ENCODE measurements around the gene C3. TPM values are rescaled to one million over a fixed set of nuclear protein-coding genes. Genes with fewer than 3 reads are reported as not detected.

C3 gene
- total RNA-seq, 1 donor from 2014 or later = 0.37 TPM

DNA sequence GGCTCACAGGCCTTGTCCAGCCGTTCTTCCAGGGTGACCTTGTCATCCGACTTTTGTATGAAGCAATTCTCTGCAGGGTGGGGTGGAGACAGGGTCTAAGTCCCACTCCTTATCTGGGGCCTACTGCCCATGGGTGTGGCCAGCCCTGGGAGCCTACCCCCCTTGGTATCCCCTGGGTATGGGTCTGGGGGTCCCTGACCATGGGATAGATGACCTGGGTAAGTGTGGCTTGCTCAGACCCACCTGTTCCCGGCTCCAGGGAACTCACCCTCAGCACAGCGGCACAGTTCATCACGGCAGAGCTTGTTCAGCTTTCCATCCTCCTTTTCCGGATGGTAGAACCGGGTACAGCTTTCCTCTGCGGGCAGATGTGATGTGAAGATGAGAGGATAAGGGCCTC is 41.3 kb downstream of the C3 start:
- Mint-ChIP-seq H3K36me3 (ENCODE audit: low read depth) (no peaks in the 10 kb centered on the region), H3K27ac (ENCODE audit: unreplicated experiment) (no peak overlapping the region), H3K27me3 (ENCODE audit: low read depth) (peaks cover 36% of the 10 kb centered on the region), H3K4me1 (peaks cover 24% of the 10 kb centered on the region), H3K4me3 (no peak overlapping the region), H3K9me3 (peaks cover 12% of the 10 kb centered on the region)
- no peak for DNase-seq (ENCODE audit: low read depth, low spot score)
- TF ChIP-seq, protein P1, sequence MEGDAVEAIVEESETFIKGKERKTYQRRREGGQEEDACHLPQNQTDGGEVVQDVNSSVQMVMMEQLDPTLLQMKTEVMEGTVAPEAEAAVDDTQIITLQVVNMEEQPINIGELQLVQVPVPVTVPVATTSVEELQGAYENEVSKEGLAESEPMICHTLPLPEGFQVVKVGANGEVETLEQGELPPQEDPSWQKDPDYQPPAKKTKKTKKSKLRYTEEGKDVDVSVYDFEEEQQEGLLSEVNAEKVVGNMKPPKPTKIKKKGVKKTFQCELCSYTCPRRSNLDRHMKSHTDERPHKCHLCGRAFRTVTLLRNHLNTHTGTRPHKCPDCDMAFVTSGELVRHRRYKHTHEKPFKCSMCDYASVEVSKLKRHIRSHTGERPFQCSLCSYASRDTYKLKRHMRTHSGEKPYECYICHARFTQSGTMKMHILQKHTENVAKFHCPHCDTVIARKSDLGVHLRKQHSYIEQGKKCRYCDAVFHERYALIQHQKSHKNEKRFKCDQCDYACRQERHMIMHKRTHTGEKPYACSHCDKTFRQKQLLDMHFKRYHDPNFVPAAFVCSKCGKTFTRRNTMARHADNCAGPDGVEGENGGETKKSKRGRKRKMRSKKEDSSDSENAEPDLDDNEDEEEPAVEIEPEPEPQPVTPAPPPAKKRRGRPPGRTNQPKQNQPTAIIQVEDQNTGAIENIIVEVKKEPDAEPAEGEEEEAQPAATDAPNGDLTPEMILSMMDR (conservative IDR thresholded peaks at IDR 0.05) = no peak

DNA sequence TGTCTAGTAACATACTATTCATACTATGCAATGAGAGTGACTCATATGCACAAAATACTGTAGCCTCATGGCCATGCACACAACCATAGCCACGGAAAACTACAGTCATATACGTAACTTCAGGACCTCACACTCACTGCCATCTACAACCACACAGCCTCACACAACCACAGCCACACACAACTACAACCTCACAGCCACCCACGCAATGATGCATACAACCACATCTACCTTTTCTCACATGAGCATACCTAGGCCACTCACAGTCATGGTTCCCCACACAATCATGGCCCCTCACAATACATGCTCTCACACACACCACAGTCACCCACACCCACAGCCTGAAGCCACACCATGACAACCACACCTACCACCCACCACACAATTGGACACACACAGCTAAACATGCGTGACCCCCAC is 41.8 kb downstream of the C3 start:
- TF ChIP-seq, protein P1 (conservative IDR thresholded peaks at IDR 0.05) = no peak
- Mint-ChIP-seq H3K27me3 (ENCODE audit: low read depth) (peaks cover 36% of the 10 kb centered on the region), H3K4me1 (peaks cover 24% of the 10 kb centered on the region), H3K9me3 (peaks cover 12% of the 10 kb centered on the region), H3K4me3 (no peak overlapping the region), H3K36me3 (ENCODE audit: low read depth) (no peaks in the 10 kb centered on the region), H3K27ac (ENCODE audit: unreplicated experiment) (no peak overlapping the region)
- no peak for DNase-seq (ENCODE audit: low read depth, low spot score)

GRCh38 chr19:6677883-6678689 is 42.4 kb downstream of the C3 start:
- Mint-ChIP-seq H3K27me3 (ENCODE audit: low read depth) (peaks cover 36% of the 10 kb centered on the region), H3K27ac (ENCODE audit: unreplicated experiment) (no peak overlapping the region), H3K36me3 (ENCODE audit: low read depth) (no peaks in the 10 kb centered on the region), H3K4me3 (peak overlapping the region; percentile 24), H3K9me3 (peaks cover 12% of the 10 kb centered on the region), H3K4me1 (peaks cover 24% of the 10 kb centered on the region)
- TF ChIP-seq, protein P1 (conservative IDR thresholded peaks at IDR 0.05) = no peak
- peak; percentile 64 for DNase-seq (ENCODE audit: low read depth, low spot score)

DNA sequence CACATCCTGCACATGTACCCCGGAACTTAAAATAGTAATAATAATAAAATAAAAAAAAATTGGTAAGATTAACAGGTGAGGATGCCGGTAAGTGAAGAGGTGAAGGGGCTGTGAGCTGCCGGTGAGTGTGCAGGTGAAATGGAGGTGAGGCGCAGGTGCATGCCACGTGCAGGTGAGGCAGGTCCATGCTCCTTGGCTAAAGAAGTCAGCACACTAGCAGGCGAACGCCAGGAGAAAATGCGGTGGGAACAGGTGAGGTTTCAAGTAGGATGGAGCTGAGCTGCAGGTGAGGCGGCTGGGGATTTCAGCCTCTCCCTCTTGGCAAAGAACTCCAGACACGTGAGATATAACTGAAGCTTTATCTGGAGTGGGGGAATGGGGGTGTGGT is 43.0 kb downstream of the C3 start:
- peaks cover 12% of the 10 kb centered on the region for H3K9me3 Mint-ChIP-seq
- peaks cover 30% of the 10 kb centered on the region for H3K27me3 Mint-ChIP-seq (ENCODE audit: low read depth)
- no peak for DNase-seq (ENCODE audit: low read depth, low spot score)
- H3K36me3 Mint-ChIP-seq (ENCODE audit: low read depth) = no peaks in the 10 kb centered on the region
- H3K4me1 Mint-ChIP-seq = peaks cover 24% of the 10 kb centered on the region
- H3K4me3 Mint-ChIP-seq = peak overlapping the region; percentile 24
- H3K27ac Mint-ChIP-seq (ENCODE audit: unreplicated experiment) = peak overlapping the region; percentile 71
- TF ChIP-seq, protein P1 (conservative IDR thresholded peaks at IDR 0.05) = no peak

DNA sequence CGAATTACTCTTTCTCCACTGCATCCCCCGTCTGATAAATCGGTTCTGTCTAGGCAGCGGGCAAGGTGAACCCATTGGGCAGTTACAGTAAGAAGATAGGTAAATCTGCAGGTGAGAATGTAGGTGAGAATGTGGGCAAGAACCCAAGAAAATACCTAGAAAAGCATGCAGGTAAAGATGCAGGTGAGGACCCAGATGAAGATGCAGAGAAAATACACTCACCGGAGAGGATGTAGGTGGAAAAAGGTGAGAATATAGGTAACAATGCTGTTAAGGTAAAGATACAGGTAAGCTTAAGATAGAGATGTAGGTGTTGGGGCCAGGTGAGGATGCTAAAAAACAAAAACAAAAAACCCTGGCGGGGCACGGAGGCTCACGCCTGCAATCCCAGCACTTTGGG is 44.2 kb downstream of the C3 start:
- H3K27me3 Mint-ChIP-seq (ENCODE audit: low read depth) = peaks cover 19% of the 10 kb centered on the region
- TF ChIP-seq, protein P1 (conservative IDR thresholded peaks at IDR 0.05) = no peak
- H3K27ac Mint-ChIP-seq (ENCODE audit: unreplicated experiment) = no peak overlapping the region

More for the DNA sequence above, 44.2 kb downstream of the C3 start:
- H3K36me3 Mint-ChIP-seq (ENCODE audit: low read depth) = no peaks in the 10 kb centered on the region
- no peak overlapping the region for H3K4me3 Mint-ChIP-seq
- H3K4me1 Mint-ChIP-seq = peaks cover 24% of the 10 kb centered on the region
- peaks cover 12% of the 10 kb centered on the region for H3K9me3 Mint-ChIP-seq
- no peak for DNase-seq (ENCODE audit: low read depth, low spot score)
